ENCODE measurements around the gene ALX3.

DNA sequence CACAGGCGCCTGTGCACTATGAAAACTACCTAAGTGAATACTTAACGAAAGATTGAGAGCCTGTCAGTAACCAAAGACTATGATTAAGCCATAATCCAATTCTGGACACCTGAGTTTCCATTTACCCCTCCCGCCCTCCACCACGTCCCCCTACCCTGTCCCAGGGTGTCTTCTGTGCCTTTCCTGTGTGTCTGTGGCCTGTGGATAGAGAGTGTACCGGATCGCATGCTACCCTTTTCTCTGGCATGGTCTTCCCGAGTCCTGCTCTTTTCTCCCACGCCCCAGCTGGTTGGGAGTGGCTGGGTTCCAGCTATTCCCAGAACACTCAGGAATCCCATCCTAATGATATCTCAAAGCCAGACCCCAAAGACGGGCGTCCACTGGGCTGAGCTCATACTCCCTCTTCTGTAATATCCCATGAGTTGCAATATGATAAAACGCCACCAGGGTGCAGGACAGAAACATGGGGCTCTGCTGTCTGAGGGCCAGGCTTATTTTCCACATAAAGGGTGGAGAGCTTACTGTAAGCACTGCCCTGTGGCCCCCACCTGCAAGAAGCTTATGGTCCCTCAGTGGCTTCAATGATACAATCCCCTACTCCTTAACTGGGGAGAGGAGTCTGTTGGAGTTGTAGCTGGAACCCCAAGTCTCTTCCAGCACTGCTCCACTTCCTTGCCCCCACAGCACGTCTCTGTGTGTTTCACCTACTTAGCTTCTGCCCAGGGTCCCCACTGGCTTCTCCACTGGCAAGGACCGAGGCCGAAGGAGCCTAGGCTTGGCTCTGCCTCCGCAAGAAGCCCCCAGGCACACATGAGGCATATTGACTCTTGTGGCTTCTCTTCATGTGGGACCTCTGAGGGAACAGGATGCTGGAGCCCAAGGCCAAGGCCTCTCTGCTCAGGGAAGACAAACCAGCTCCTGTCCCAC, 17.6 kb upstream of the ALX3 start:
- TF ChIP-seq, protein P1, sequence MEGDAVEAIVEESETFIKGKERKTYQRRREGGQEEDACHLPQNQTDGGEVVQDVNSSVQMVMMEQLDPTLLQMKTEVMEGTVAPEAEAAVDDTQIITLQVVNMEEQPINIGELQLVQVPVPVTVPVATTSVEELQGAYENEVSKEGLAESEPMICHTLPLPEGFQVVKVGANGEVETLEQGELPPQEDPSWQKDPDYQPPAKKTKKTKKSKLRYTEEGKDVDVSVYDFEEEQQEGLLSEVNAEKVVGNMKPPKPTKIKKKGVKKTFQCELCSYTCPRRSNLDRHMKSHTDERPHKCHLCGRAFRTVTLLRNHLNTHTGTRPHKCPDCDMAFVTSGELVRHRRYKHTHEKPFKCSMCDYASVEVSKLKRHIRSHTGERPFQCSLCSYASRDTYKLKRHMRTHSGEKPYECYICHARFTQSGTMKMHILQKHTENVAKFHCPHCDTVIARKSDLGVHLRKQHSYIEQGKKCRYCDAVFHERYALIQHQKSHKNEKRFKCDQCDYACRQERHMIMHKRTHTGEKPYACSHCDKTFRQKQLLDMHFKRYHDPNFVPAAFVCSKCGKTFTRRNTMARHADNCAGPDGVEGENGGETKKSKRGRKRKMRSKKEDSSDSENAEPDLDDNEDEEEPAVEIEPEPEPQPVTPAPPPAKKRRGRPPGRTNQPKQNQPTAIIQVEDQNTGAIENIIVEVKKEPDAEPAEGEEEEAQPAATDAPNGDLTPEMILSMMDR (conservative IDR thresholded peaks at IDR 0.05) = peak; percentile 95
- no peak for TF ChIP-seq EZH2 (IDR thresholded peaks at IDR 0.05; ENCODE audit: low read depth)

Measured in PC-9 (cell line).